WTC11 (cell line): ENCODE measurements around the gene USH1C. TPM values are rescaled to one million over a fixed set of nuclear protein-coding genes. Genes with fewer than 3 reads are reported as not detected.
A peak's percentile ranks its signal among the peaks of the same experiment; 100 is the strongest.

Experiments
- ATAC-seq: fragments of 200-7000 bp; cut with Tn5 transposase; 2 replicates; pipeline ENCODE4 v1.10.0; 2021; ENCODE audit warnings: mild to moderate bottlenecking, moderate library complexity
- CTCF ChIA-PET: fragments of 300-600 bp; sonication (Branson Sonifier 250); formaldehyde crosslinking; loops from one replicate; lab custom pipeline; 2021; ENCODE audit warnings: antibody characterized with exemption; lab: Charles Lee
- POLR2A ChIA-PET: fragments of 350-600 bp; sonication (Branson Sonifier 250); formaldehyde crosslinking; loops from one replicate; lab custom pipeline; 2021; ENCODE audit warnings: antibody characterized with exemption; lab: Charles Lee
- DNase-seq: peaks from one replicate; pipeline ENCODE4 v3.0.0; 2021; ENCODE audit warnings: low spot score
- H3K27ac Mint-ChIP-seq: 2 replicates; pipeline ENCODE4 v1.8.0; 2021; ENCODE audit warnings: mixed read lengths
- H3K27me3 Mint-ChIP-seq: 2 replicates; pipeline ENCODE4 v1.8.0; 2021; ENCODE audit warnings: low read depth, mild to moderate bottlenecking, moderate library complexity, mixed read lengths
- H3K36me3 Mint-ChIP-seq: 2 replicates; pipeline ENCODE4 v1.8.0; 2021; ENCODE audit warnings: mixed read lengths
- H3K4me1 Mint-ChIP-seq: 2 replicates; pipeline ENCODE4 v1.8.0; 2022; ENCODE audit warnings: mixed read lengths
- H3K4me3 Mint-ChIP-seq: 2 replicates; pipeline ENCODE4 v1.8.0; 2021; ENCODE audit warnings: mild to moderate bottlenecking, moderate library complexity, mixed read lengths
- H3K9me3 Mint-ChIP-seq: 2 replicates; pipeline ENCODE4 v1.8.0; 2021; ENCODE audit warnings: mixed read lengths
- GABPB1 ChIP-seq: sonication (generic); formaldehyde crosslinking; IDR thresholded peaks from 2 replicates; pipeline ENCODE4 v1.8.1; 2023; ENCODE audit warnings: mild to moderate bottlenecking, missing genetic modification reagents
- HMGA2 ChIP-seq: fragments of 250-450 bp; sonication (Bioruptor Pico); IDR thresholded peaks from 2 replicates; pipeline ENCODE4 v1.4.0; 2021; ENCODE audit warnings: mild to moderate bottlenecking, moderate library complexity
- MXD4 ChIP-seq: fragments of 250-450 bp; sonication (Bioruptor Pico); IDR thresholded peaks from 2 replicates; pipeline ENCODE4 v1.8.0; 2021; ENCODE audit warnings: mild to moderate bottlenecking, moderate library complexity, borderline replicate concordance
- NR2C2 ChIP-seq: sonication (generic); formaldehyde crosslinking; IDR thresholded peaks from 2 replicates; pipeline ENCODE4 v1.8.0; 2022; ENCODE audit warnings: mild to moderate bottlenecking, missing genetic modification reagents
- SMAD3 ChIP-seq: sonication (generic); formaldehyde crosslinking; IDR thresholded peaks from 2 replicates; pipeline ENCODE4 v1.8.0; 2022; ENCODE audit warnings: missing genetic modification reagents, mild to moderate bottlenecking, borderline replicate concordance
- SOX15 ChIP-seq: fragments of 250-450 bp; sonication (Bioruptor Pico); IDR thresholded peaks from 2 replicates; pipeline ENCODE4 v1.9.0; 2021; ENCODE audit warnings: mild to moderate bottlenecking
- total RNA-seq: library from RNA; stranded (reverse); gene quantifications from 3 replicates; pipeline ENCODE4 v1.2.3, GENCODE V29; 2021
- TF ChIP-seq, protein P1 (sequence below): fragments of 250-450 bp; sonication (Bioruptor Pico); IDR thresholded peaks from 2 replicates; pipeline ENCODE4 v1.9.0; 2021; ENCODE audit warnings: mild to moderate bottlenecking
- TF ChIP-seq, protein P2 (sequence below): fragments of 250-450 bp; sonication (Bioruptor Pico); conservative IDR thresholded peaks from 2 replicates; pipeline ENCODE4 v1.9.0; 2021; ENCODE audit warnings: mild to moderate bottlenecking

USH1C gene
- total RNA-seq, 1 experiment from 2014 or later = 3.9 TPM

DNA sequence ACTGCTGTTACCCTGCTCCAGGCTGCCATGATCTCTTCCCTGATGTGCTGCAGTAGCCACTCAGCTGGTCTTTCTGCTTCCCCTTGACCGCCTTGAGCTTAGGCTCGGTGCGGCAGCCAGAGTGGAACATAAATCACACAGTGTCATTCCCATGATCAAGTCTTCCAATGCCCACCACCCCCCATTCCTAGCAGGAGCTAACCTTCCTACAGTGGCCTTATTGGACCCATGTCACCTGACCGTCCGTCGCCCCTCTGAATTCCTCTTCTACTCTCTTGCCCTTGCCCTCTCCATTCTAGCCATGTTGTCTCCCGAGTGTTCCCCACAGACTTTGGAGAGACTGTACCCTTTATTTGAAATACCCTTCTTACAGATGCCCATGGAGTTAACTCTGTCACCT is 46.2 kb upstream of the USH1C start (continued):
- TF ChIP-seq, protein P1, sequence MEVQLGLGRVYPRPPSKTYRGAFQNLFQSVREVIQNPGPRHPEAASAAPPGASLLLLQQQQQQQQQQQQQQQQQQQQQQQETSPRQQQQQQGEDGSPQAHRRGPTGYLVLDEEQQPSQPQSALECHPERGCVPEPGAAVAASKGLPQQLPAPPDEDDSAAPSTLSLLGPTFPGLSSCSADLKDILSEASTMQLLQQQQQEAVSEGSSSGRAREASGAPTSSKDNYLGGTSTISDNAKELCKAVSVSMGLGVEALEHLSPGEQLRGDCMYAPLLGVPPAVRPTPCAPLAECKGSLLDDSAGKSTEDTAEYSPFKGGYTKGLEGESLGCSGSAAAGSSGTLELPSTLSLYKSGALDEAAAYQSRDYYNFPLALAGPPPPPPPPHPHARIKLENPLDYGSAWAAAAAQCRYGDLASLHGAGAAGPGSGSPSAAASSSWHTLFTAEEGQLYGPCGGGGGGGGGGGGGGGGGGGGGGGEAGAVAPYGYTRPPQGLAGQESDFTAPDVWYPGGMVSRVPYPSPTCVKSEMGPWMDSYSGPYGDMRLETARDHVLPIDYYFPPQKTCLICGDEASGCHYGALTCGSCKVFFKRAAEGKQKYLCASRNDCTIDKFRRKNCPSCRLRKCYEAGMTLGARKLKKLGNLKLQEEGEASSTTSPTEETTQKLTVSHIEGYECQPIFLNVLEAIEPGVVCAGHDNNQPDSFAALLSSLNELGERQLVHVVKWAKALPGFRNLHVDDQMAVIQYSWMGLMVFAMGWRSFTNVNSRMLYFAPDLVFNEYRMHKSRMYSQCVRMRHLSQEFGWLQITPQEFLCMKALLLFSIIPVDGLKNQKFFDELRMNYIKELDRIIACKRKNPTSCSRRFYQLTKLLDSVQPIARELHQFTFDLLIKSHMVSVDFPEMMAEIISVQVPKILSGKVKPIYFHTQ = no peak
- TF ChIP-seq NR2C2 (CRISPR knock-in tag) (no peak), SOX15 (CRISPR knock-in tag) (no peak), MXD4 (CRISPR knock-in tag) (no peak), GABPB1 (no peak)

DNA sequence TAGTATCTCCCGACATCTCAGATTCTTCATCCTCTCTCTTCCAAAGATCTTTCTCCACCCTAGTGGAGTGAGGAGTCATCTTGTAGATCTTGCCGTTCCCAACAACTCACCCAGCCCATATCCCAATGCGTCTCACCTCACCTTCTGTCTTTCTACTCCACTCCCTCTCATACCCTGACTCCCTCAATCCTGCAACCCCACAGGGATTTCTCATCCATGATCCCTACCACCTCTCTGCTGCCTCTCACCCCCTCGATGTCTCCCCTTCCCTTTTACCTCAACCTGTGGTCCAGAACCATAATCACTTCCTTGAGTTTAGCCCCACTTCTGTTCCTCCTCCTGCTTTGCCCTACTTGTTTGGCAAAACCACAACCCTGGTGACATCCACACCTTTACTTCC is 44.5 kb upstream of the USH1C start:
- H3K4me3 Mint-ChIP-seq = no peak overlapping the region
- CTCF ChIA-PET = interaction anchor here (0.9 to 3.1 kb wide), 2 partner anchors 10 to 142 kb away, joined by 3 to 12 read pairs; no protein-coding TSS in a partner anchor

DNA sequence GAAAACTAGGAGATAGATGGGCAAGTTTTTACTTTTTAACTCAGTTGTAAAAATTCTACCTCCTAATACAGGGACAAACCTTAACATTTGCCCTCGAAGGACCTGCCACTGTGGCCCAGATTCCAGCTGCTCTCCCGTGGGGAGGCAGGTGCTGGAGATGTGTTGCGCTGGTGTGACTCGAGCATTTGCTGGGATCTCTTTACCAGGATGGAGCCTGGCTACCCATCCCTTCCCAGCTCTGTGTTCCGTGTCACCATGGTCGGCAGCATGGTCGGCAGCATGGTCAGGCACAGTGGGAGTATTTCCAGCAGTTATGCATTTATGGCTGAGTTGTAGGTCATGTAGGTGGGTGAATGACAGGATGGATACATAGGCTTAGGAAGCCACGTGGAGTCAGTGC is 44.0 kb upstream of the USH1C start:
- ChIA-PET POLR2A (no interaction called here), CTCF (interaction anchor here (3.1 kb wide), 1 partner anchor 143 kb away, joined by 12 read pairs; no protein-coding TSS in a partner anchor)
- no peaks in the 10 kb centered on the region for H3K36me3 Mint-ChIP-seq
- no peak for ATAC-seq
- DNase-seq = peak; percentile 4
- H3K27ac Mint-ChIP-seq = no peak overlapping the region
- H3K4me1 Mint-ChIP-seq = no peaks in the 10 kb centered on the region
- 0 out of 2 replicates have a peak, but pooled peaks cover under 1% of the 10 kb centered on the region for H3K9me3 Mint-ChIP-seq
- TF ChIP-seq MXD4 (CRISPR knock-in tag) = no peak
- no peak for TF ChIP-seq SMAD3 (CRISPR knock-in tag)
- H3K27me3 Mint-ChIP-seq = peaks cover 2% of the 10 kb centered on the region; the same call in 1 of the 2 replicates
- no peak overlapping the region for H3K4me3 Mint-ChIP-seq

More for the DNA sequence above, 44.5 kb upstream of the USH1C start:
- TF ChIP-seq, protein P2, sequence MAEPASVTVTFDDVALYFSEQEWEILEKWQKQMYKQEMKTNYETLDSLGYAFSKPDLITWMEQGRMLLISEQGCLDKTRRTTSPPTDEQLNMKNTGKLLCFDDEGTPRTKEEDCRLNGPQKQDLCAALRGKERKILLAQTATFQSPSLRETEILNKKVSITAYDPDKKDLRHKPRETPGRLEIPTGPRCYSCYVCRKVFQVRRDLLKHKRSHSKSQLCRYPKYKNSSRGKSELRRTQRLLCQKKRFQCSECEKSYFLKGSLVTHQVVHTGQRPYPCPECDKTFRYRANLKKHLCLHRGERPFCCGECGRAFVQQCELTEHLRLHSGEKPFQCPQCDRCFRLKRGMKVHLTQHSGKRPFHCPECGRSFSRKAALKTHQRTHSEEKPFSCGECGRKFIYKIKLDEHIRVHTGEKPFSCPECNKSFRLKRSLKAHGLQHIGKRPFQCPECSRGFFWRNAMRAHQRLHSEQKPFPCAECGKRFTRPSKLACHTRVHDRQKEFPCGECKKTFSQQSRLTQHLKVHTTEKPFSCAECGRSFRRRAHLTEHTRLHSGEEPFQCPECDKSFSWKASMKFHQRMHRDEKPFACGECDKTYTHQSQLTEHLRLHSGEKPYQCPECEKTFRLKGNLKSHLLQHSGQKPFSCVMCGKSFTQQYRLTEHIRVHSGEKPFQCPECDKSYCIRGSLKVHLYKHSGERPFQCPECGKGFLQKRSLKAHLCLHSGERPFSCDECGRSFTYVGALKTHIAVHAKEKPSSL = no peak
- no peak for TF ChIP-seq HMGA2 (CRISPR knock-in tag)
- TF ChIP-seq GABPB1 = no peak
- TF ChIP-seq SOX15 (CRISPR knock-in tag) = no peak
- DNase-seq (no peak), ATAC-seq (no peak)
- H3K27me3 Mint-ChIP-seq = peaks cover 4% of the 10 kb centered on the region; the same call in 1 of the 2 replicates
- H3K27ac Mint-ChIP-seq = no peak overlapping the region
- H3K9me3 Mint-ChIP-seq = peaks cover 4% of the 10 kb centered on the region
- peaks cover under 1% of the 10 kb centered on the region; the same call in 1 of the 2 replicates for H3K36me3 Mint-ChIP-seq
- no peaks in the 10 kb centered on the region for H3K4me1 Mint-ChIP-seq
- POLR2A ChIA-PET = no interaction called here

DNA sequence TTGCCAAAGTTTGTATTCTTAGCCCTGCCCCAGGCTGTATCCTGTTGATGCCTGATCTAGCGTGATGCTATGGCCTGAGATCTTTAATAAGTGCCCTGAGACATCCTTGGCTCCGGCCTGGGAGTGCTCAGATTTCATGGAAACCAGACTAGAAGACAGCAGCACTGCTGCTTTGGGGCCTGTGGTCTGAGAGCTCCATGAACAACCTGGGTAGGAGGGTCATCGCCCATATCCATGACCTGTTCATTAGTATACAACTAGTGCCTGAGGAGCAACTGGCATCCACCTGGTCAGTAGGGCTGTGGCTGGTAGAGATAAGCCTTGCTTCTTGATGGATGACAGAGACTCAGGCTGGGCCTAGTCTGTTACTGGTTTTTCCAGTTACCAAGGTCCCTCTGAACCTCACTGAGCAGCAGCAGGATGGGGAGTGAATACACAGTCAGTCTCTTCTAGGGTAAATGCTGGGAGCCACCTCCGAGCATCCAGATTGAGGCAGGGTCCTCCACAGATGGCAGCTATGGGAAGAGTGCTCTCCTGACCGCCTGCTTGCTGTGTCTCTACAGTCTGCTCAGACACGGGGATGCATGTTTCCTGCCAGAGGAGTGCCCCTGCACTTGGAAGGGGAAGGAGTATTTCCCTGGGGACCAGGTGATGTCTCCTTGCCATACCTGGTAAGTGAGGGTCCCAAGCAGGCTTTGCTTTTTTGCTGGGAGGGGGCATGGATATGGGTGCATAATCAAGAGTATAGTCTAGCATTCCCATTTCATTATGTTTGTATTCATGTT is 41.9 kb upstream of the USH1C start:
- ChIA-PET POLR2A (no interaction called here), CTCF (interaction anchor here (3.1 kb wide), 1 partner anchor 145 kb away, joined by 12 read pairs; no protein-coding TSS in a partner anchor)
- Mint-ChIP-seq H3K36me3 (no peaks in the 10 kb centered on the region), H3K4me1 (no peaks in the 10 kb centered on the region), H3K9me3 (no peaks in the 10 kb centered on the region; the same call in 1 of the 2 replicates), H3K27me3 (no peaks in the 10 kb centered on the region), H3K4me3 (no peak overlapping the region), H3K27ac (no peak overlapping the region)
- DNase-seq (peak; percentile 3), ATAC-seq (no peak; the same call in 1 of the 2 replicates)
- TF ChIP-seq, protein P2 = no peak
